Activated T-cell treated with anti-CD3 and anti-CD28 coated beads, Interleukin-2, amount 50 U/mL, for 48 hours (primary cell): ENCODE measurements around the gene CHRDL1.

Experiments used
- DNase-seq, 2 experiments: peaks; one replicate each; pipeline ENCODE4 v3.0.0-alpha.2; 2020

Gene CHRDL1

DNA sequence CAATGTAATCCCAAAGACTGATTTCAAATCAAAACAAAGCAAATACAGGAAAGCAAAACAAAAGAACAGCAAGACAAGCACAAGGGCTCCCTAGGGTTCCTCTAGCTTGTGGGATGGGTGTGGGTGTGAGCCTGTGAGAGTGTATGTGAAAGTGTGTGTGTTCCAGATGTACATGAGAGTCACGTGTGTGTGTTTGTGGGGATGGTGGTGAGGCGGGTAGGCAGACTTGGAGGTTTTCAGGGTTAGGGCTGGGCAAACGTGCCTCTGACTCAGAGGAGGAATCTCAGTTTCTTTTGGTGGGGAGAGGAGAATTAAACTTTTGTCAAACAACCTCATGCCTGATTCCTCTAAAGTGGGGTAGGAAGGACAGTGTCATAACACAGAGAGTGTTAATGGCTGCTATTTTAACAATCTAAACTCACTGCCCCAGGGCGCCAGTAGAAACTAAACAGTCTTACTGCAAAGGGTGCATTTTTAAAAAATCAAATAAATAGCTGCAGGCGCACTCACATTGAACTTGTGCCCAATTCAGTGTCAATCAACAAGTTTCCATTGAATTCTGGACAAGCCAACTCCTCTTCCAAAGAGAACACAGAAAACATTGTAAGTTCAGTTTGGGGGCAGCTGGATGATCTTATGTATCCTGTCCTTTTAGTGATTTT lies 51.8 kb downstream of the CHRDL1 start:
- DNase-seq, result no peak

- DNase-seq, result no peak
Measured at GRCh38 chrX:110741213-110741796, 54.3 kb downstream of the CHRDL1 start.

GRCh38 chrX:110734894-110735541 lies 60.6 kb downstream of the CHRDL1 start:
- DNase-seq, result no peak

GRCh38 chrX:110734271-110734670 lies 61.3 kb downstream of the CHRDL1 start:
- DNase-seq, result no peak

GRCh38 chrX:110733166-110733565 lies 62.5 kb downstream of the CHRDL1 start:
- no peak for DNase-seq

- DNase-seq, result no peak
Measured at GRCh38 chrX:110732266-110732665, 63.4 kb downstream of the CHRDL1 start.

GRCh38 chrX:110723844-110724243 lies 71.8 kb downstream of the CHRDL1 start:
- DNase-seq, result no peak

- no peak for DNase-seq
Measured at GRCh38 chrX:110722135-110722534, 73.5 kb downstream of the CHRDL1 start.

DNA sequence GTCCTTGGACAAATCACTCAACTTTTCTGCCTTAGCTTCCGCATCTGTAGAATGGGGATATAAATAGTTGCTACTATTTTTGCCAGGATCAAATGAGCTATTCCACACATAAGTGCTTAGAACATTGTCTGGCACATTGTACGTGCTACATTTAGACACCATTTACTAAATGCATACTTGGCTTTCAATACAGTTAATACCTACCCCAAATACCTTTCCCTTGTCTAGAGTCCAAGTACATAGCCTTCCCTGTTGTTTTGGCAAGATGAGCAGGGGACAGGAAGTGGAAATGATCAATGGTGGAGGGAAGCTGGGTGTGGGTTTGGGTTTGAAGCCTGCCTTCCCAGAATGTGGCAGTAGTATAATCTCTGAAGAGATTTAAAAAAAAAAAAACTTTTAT lies 82.0 kb downstream of the CHRDL1 start:
- DNase-seq, result no peak

- DNase-seq, result no peak
Measured at GRCh38 chrX:110706446-110706845, 89.2 kb downstream of the CHRDL1 start.

DNA sequence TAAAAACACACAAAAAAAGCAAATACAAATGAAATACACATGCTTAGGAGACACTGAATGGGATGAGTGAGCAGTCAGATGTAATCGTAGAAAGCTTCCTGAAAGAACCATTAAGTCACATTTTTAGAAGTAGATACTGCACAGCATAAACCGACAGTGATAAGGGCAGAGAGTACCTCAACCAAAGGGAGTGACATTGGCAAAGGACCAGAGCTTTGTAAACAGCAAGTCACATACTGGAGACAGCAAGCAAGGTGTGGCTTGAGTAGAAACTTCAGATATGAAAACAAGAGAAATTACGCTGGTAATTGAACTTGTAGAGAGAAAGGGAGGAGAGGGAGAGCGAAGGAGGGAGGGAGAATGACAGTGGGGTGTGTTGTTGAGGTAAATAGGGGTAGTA lies 92.0 kb downstream of the CHRDL1 start:
- DNase-seq, result no peak

- no peak for DNase-seq
Measured at GRCh38 chrX:110699109-110699508, 96.5 kb downstream of the CHRDL1 start.

GRCh38 chrX:110698696-110699095 lies 96.9 kb downstream of the CHRDL1 start:
- DNase-seq, result no peak

- DNase-seq, result no peak
Measured at GRCh38 chrX:110692866-110693265, 102.8 kb downstream of the CHRDL1 start.

GRCh38 chrX:110691446-110691845 lies 104.2 kb downstream of the CHRDL1 start:
- DNase-seq, result no peak

DNA sequence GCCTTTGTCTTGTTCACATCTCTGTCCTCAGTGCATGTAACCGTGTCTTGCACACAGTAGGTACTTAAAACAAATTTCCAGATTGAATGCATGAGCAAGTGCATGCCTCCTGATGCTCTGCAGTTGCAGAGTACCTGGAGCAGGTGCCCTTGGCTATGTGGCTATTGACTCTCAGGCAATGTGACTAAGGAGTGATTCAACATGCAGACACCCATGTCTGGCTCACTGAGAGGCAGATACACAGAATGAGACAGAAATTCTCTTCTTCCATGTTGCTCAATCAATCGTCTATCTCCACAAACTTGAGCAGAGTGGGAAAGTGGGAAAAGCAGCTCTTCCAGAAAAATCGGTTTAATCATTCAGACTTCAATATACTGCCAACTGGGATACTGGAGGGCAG lies 111.0 kb downstream of the CHRDL1 start:
- DNase-seq, result no peak

GRCh38 chrX:110683925-110684324 lies 111.7 kb downstream of the CHRDL1 start:
- DNase-seq, result no peak

GRCh38 chrX:110678591-110678990 lies 117.0 kb downstream of the CHRDL1 start:
- DNase-seq, result no peak

DNA sequence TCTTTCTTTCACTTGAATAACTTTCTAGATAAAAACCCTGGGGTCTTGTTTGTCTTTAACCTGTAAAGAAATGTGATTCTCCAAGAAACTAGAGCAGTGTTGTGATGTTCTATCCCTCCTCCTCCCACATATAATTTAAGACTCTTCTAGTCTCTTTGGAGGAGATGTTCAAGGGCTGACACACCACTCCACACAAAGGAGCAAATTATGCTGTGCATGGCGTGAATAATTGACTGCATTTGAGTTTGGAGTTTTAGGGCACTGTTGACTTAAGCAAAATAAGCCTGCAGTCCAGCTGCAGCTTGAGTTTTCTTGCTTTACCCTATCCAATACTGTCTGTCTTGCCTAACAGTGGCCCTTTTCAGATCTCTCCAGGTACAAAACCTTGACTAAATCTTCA lies 119.7 kb downstream of the CHRDL1 start:
- DNase-seq, result no peak

DNA sequence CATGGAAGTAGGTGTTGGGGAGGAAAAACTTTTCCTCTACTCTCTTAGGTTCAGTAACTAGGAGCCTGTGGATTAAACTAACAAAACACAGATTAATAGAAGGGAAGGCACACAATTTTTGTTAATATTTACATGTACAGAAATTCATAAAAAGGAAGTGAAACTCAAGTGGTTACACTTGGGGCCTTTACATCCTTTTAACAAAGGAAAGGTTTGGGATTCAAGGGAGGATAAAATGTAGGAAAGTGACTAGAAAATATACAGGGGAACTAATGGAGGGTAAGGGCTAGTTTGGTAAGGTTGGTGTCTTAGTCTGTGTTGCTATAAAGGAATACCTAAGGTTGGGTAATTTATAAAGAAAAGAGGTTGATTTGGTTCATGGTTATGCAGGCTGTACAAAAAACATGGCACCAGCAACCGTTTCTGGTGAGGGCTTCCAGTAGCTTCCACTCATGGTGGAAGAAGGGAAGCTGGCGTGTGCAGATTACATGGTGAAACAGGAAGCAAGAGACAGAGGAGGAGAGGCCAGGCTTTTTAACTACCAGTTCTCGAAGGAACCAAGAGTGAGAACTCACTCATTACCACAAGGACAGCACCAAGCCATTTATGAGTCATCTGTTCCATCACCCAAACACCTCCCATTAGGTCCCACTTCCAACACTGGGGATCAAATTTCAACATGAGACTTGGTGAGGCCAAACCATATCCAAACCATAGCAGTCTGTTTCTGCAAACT lies 124.4 kb downstream of the CHRDL1 start:
- no peak for DNase-seq

- no peak for DNase-seq
Measured at GRCh38 chrX:110669572-110669971, 126.0 kb downstream of the CHRDL1 start.

GRCh38 chrX:110667706-110668105 lies 127.9 kb downstream of the CHRDL1 start:
- DNase-seq, result no peak

- peak; percentile 48 to 53 for DNase-seq
Measured at GRCh38 chrX:110665223-110666002, 130.2 kb downstream of the CHRDL1 start.
